HG03439 (cell line): ENCODE data around the gene HNRNPLL.
A peak's percentile ranks its signal among the peaks of the same experiment; 100 is the strongest.
"Not testable (repeated sequence)": the region's sequence is repeated elsewhere in the genome, so short reads cannot be mapped to it uniquely, and the experiment has no call there.

Source experiments
- ATAC-seq: cut with Tn5 transposase; IDR thresholded peaks from one replicate; pipeline ENCODE4 v1.9.1; 2021; ENCODE audit warnings: mild to moderate bottlenecking, moderate library complexity; ENCODE audit not compliant: unreplicated experiment

The HNRNPLL gene

GRCh38 chr2:38620282-38620977 is 17.7 kb upstream of the HNRNPLL start:
- no peak for ATAC-seq

DNA sequence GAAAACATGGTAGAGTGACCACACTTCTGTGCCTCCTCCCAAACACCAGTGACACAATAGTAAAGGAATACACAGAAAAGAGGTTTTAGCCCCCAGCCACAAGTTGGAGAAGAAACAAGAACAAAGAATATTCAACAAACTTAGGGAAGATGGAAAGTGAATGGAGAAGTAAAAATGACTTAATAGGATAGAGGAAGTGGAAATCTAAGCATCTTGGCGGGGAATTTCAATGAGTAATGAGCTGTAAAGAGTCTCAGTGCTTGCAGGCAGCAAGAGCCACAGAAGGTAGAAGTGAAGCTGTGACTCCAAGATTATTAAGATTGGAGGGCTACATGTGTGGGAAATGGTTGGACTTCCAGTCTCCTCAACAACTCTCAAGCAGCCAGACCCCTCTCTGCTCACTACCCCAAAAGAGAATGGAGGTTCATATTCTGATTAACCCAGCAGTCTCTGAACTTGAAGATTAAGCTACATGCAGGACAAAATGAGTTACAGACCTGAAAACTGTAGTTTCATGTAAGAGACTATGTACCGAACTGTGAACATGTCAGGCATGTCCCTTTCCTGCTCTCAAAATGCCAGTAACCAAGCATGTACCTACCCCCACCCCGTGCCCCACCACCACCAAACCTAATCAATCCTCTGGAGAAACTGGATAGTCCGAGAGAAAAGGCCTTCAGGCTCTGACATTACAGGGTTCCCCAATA is 16.9 kb upstream of the HNRNPLL start:
- ATAC-seq, result no peak

DNA sequence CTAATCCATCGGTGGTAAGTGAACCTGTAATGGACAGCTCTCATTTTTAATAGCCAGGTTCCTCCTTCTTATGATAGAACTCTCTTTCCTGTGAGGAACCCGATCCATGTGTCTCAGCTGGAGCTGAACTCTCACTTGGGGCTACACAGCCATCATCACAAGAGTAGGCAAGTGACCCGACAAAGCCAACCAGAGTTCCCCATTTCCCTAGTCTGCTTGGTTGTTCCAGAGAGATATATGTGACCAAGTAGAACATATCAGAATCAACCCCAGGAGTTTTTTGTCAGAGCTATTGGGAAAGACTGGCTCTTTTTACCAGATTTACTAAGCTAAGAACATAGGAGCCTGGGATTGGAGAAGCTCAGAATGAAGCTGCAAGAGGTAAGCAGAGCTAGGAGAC is 14.6 kb upstream of the HNRNPLL start:
- ATAC-seq, result no peak

GRCh38 chr2:38615237-38615636 is 12.5 kb upstream of the HNRNPLL start:
- no peak for ATAC-seq

DNA sequence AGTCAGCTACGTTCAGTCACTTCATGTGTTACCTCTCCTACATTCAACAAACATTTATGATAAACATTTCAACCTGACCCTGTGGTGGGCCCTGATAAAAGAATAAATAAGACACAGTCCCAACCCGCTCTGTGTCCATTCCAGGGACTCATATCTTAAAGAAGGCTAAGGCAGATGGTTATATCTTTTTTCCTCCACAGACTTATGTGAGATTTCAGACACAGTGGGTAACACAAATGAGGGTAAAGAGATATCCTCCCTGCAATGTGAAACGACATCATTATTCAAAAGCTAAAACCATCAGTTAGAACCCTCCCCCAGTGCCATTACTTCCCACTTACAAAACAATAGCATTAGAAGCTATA is 11.1 kb upstream of the HNRNPLL start:
- ATAC-seq, result no peak

DNA sequence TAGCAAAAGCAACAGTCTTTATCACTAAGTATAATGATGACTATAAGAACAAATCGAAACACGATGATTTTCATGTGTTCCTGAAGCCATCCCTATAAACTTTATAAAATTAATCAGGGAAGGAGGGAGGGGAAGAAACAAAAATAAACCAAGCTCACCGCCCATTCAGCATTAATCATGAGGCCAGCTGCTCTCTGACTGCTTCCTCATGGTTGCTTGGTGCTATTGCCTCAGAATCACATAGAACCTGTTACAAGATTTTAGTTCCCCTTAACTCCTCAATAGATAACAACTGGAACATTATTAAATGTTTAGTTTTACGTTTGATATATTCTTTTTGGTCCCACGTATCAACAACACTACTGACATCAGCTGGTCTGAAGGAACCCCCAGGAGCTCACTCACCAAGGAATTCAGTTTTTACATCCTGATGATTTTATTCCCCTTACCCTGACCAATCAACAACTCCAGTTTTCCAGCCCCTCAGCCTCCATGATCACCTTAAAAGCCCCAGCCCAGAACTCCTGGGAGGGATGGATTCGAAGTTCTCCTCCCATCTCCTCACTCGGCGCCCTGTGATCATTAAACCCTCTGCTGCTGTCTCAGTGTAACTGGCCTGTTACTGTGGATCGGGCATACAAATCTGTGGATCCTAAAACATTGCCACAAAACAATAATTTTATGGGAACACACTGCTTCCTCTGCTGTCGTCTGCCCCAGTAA is 10.6 kb upstream of the HNRNPLL start:
- no peak for ATAC-seq

- ATAC-seq, result peak; percentile 60
Observed at GRCh38 chr2:38610851-38611801, 8.4 kb upstream of the HNRNPLL start.

DNA sequence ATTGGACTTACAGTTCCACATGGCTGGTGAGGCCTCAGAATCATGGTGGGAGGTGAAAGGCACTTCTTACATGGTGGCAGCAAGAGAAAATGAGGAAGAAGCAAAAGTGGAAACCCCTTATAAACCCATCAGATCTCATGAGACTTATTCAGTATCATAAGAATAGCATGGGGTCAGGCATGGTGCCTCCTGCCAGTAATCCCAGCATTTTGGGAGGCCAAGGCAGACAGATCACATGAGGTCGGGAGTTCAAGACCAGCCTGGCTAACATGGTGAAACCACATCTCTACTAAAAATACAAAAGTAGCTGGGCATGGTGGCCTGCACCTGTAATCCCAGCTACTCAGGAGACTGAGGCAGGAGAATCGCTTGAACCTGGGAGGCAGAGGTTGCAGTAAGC is 6.5 kb upstream of the HNRNPLL start:
- not testable (repeated sequence) for ATAC-seq

DNA sequence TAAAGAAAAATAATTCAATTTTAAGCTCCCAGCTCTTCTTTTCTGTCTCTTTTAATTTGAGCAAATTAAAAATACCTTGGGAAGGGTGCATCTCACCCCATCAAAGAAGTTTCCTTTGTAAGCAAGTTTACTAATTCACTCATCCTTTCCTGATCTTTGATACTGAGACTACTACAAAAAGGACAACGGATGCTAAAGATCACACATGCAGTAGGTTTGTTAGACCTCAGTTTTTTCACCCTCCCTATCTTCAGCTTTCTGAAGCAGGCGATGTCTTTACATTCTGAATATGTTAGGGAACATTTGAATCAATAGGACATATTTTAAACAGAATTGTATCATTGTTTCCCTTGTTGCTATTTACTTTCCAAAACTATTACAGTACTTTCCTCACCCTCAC is 6.0 kb upstream of the HNRNPLL start:
- no peak for ATAC-seq

GRCh38 chr2:38605298-38605830 is 2.6 kb upstream of the HNRNPLL start:
- no peak for ATAC-seq

GRCh38 chr2:38603402-38604290 is 918 bp upstream of the HNRNPLL start:
- peak; percentile 37 for ATAC-seq

GRCh38 chr2:38602136-38602731 is 494 bp downstream of the HNRNPLL start:
- ATAC-seq, result peak; percentile 7

DNA sequence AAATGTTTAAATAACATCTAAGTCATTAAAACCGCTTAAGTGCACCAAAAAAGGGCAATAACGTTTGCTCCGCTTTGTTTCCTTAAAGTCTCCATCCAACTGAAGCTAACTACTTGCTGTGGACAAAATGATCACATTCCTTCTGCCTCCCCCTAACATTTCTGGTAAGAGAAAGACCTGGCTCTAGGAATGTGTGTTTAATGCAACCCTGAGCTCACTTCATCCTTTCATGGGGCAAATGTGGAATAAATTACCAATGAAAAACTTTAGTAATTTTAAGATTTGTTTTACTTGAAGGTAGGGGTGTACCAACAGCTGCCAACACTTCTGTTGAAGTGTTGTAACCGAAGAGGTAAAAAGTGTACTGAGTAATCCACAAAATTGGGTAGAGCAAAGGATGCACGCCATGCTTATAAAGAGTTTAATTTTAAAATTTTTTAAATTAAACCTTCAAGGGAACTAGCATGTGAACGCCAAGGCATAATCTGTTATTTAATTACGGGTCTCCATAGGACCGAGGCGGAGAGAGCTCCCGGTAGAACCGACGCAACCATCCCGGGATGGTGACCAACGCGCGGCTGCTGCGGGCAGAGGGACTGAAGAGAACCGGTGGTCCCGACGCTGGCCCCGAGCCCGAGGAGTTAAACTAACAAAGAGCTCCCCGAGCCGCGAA is 1.1 kb downstream of the HNRNPLL start:
- peak; percentile 1 for ATAC-seq

GRCh38 chr2:38600921-38601455 is 1.7 kb downstream of the HNRNPLL start:
- ATAC-seq, result no peak

- no peak for ATAC-seq
Observed at GRCh38 chr2:38600242-38600891, 2.4 kb downstream of the HNRNPLL start.

DNA sequence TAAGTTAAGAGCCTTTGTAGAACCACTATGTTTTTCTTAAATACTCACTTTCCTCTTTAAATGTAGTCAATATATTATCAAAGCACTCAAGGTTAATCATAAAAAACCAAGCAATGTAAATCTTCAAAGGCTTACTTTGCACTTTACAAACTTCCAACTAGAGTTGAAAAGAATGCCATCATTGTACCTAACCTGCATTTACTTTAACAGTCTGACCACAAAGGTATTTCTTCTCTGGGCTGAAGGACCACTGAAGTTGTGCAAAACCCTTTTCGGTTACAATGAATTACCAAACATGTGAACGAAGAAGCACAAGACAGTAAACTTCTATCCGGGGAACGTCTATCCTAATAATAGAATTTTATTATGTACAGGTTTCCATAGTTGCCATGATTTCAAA is 3.0 kb downstream of the HNRNPLL start:
- ATAC-seq, result no peak

GRCh38 chr2:38598991-38599295 is 3.8 kb downstream of the HNRNPLL start:
- ATAC-seq, result no peak
